HG03575 (cell line): Measurements from ENCODE around the gene ENPP4.
"Not testable (repeated sequence)": the region's sequence is repeated elsewhere in the genome, so short reads cannot be mapped to it uniquely, and the experiment has no call there.

Experiments
- ATAC-seq: cut with Tn5 transposase; IDR thresholded peaks from one replicate; pipeline ENCODE4 v1.9.1; 2021; ENCODE audit not compliant: unreplicated experiment, insufficient number of reproducible peaks, low FRiP score; ENCODE audit errors: extremely low read depth

The ENPP4 gene

DNA sequence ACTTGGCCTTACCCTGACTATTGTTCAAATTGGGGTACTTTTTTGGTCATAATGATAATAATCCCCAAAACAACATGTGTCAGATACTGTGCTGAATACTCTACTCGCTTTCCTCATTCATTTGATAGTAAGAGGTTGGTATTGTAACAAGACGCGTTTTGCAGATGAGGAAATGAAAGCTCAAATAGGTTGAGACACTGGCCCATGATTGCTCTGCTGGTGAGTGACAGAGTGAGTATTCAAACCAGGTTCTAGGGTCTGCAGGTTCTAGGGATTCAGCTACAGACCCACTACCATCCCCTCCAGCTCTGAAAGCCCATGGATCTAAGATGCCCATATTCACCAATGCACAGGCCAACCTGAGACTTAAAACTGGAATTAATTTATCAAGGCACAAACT lies 1.3 kb upstream of the ENPP4 start:
- ATAC-seq, result peak; percentile 35

DNA sequence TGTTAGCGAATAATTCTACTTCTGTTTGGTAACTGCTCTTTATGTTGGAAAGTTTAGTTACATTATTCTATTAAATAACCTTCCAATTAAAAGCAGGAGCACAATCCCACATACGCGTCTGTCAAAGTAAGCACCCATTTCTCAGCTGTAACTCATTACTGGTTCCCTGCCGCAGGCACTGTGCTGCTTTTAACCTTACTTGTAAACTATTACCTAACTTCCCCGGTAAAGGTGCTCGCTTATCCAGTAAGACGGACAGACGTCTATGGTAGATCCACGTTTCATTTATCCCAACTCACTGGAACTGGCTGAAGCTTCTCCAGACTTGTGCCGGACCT lies 529 bp upstream of the ENPP4 start:
- ATAC-seq, result no peak

DNA sequence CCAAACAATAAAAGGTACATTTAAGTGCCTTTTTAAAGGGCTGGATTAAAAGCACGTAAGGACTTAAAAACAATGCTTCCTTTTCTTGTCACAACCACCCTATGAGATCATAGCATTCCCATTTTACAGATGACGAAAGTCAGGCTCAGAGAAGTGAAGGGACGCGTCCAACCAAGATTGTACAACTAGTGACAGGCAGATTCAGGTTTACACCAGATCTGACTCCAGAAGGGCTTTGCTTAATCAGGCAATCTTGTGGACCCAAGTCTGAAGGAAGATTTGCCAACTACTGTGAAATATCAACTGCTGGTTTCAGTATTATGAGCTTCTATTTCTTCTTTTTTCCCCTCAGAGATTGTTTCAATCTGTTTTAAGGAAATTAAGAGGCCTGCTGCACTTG lies 877 bp downstream of the ENPP4 start:
- no peak for ATAC-seq

DNA sequence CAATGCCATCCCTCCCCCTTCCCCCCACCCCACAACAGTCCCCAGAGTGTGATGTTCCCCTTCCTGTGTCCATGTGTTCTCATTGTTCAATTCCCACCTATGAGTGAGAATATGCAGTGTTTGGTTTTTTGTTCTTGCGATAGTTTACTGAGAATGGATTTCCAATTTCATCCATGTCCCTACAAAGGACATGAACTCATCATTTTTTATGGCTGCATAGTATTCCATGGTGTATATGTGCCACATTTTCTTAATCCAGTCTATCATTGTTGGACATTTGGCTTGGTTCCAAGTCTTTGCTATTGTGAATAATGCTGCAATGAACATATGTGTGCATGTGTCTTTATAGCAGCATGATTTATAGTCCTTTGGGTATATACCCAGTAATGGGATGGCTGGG lies 1.5 kb downstream of the ENPP4 start:
- not testable (repeated sequence) for ATAC-seq

DNA sequence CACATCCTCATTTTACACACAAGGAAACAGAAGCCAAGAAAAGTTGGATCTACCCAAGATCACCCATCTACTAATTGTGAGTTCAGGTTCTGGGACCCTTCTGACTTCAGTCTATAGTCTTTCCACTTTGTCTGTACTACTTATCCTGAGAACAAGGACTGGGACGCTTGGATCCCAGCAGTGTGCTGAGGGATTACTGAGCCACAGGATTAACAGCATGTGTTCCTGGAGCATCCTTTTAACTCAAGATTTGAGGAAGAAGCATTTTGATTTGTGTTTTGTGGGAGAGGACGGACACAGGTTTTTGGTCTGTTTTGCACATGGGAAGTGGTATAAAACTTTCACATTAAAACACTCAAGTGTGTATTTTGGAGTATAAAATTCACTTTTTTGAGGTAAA lies 4.4 kb downstream of the ENPP4 start:
- no peak for ATAC-seq

DNA sequence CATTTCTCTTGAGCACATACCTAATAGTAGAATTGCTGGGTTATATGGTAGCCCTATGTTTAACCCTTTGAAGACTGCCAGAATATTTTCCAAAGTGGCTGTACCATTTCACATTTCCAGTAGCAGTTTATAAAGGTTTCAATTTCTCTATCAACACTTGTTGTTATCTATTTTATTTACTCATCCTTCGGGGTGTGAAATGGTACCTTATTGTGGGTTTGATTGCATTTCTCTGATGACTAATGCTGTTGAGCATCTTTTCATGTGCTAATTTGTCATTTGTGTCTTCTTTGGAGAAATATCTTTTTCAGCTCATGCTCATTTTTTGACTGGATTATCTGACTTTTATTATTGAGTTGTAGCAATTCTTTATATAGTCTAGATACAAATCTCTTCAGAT lies 5.4 kb downstream of the ENPP4 start:
- ATAC-seq, result no peak

DNA sequence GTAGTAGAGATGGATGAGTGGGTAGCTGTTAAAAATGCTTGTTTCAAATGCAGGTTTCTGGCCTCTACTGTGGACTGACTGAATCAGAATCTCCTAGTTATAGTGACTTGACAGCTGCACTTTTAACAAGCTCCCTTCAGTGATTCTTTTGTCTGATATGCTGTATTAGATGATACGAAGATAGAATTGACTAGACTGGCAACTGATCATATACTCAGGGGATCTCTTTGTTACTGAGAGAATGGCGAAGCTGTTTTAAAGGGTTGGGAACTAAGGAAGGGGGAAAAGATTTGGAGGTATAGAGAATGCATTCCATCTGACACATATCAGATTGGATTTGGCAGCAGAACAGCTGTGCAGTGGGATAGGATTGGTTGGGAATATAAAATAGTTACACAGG lies 7.0 kb downstream of the ENPP4 start:
- no peak for ATAC-seq

DNA sequence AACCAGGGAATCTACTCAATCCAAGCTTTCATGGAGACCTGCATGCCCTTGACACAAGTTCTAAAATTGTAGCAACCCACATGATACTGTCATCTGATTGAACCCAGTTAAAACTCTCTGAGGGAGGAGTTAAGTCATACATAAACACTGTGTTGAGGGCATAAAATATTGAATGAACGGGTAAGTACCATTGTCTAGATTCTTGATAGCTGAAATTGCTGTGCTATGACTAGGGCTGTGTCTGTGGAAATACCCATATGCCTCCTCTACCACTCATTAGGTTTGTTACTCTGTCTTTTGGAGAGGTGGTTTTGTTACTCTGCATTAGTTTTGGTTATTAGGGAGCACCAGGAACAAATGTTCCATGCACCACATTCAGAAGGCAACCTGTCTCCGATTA lies 7.6 kb downstream of the ENPP4 start:
- ATAC-seq, result peak; percentile 37

DNA sequence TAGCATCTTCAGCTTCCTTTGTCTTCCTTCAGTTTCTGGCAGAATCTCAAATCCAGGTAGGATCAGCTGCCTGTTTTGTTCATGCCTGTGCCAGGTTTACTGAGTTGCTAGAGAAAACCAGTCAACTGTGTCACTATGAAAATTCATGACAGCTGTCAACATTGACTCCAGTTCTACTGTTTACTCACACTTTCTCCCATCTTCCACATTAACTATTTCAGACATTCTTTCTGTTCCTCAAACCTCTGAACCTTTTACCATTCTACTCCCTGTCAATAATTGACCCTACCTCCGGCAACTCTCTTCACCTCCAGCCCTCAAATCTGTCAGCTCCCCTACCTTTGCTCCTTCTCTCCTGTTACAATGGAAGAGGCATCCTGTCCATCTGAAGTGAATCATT lies 8.5 kb downstream of the ENPP4 start:
- peak; percentile 52 for ATAC-seq

DNA sequence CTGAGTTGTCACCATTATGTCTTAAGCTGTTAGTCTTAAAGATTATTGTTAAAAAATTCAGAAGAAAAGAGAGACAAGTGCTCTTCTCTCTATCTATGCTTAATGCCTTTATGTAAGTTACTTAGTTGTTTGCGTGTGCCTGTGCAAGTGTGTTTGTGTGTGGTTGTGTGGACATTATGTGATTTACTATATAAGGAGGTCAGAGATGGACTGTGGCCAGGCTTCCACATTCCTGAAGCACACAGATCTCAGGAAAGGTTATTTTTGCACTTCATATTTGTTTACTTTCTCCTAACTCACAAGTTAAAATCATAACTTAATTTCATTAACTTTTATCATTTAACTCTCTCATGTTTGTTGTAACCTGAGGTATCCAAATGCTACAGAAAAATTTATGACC lies 14.5 kb downstream of the ENPP4 start:
- no peak for ATAC-seq

DNA sequence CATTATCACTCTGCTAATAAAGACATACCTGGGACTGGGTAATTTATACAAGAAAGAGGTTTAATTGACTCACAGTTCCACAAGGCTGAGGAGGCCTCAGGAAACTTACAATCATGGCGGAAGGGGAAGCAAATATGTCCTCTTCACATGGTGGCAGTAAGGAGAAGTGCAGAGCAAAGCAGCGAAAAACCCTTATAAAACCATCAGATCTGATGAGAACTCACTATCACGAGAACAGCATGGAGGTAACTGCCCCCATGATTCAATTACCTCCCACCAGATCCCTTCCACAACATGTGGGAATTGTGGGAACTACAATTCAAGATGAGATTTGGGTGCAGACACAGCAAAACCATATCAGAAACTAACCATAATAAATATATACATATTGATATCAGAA lies 19.3 kb downstream of the ENPP4 start:
- ATAC-seq, result not testable (repeated sequence)

DNA sequence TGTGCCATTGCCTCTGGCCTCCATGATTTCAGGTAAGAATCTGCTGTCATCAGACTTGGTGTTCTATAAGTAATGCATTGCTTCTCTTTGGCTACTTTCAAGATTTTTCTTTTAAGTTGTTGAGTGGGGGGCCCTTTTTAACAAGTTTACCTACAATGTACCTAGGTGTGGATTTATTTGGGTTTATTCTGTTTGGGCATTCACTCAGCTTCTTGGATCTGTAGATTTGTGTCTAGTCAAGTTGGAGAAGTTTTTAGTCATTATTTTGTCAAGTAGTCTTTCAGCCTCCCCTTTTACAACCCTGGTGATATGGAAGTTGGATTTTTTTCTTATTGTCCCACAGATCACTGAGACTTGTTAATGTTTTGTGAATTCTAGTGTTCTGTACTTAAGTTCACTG lies 26.9 kb downstream of the ENPP4 start:
- no peak for ATAC-seq

DNA sequence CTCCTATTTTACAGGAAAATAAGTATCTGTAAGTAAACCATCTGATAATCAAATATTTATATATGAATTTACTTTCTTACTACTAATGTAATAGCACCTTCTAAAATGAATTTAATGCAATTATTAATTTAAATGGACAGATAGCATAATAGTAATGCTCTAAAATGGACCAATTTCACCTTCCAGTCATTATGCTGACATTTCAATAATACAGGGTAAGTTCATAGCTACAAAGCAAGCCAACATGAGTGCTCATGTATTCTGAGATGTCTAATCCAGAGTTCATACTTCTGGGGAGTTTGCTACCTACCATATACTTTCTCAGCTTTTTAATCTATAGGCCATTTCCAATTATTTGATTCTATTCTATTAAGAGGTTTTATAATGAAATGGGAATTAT lies 29.4 kb downstream of the ENPP4 start:
- ATAC-seq, result no peak

DNA sequence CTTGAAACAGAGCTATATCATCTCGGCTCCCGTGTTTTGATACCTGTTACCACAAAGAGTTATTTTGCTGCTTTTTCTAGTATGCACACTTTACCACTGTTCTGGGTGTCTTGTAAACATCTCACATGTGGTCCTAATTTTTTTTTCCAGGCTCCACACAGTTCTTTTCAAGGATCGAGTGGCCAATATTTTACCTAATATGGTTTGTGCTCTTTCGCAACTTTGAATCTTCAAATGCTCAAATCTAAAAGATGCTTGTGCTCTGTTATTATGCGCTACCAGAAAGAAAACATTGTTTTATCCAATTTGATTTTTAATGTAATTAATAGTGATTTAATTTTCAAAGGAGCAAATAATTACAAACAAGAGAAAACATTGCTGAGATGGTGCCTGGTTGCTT lies 30.3 kb downstream of the ENPP4 start:
- ATAC-seq, result no peak

DNA sequence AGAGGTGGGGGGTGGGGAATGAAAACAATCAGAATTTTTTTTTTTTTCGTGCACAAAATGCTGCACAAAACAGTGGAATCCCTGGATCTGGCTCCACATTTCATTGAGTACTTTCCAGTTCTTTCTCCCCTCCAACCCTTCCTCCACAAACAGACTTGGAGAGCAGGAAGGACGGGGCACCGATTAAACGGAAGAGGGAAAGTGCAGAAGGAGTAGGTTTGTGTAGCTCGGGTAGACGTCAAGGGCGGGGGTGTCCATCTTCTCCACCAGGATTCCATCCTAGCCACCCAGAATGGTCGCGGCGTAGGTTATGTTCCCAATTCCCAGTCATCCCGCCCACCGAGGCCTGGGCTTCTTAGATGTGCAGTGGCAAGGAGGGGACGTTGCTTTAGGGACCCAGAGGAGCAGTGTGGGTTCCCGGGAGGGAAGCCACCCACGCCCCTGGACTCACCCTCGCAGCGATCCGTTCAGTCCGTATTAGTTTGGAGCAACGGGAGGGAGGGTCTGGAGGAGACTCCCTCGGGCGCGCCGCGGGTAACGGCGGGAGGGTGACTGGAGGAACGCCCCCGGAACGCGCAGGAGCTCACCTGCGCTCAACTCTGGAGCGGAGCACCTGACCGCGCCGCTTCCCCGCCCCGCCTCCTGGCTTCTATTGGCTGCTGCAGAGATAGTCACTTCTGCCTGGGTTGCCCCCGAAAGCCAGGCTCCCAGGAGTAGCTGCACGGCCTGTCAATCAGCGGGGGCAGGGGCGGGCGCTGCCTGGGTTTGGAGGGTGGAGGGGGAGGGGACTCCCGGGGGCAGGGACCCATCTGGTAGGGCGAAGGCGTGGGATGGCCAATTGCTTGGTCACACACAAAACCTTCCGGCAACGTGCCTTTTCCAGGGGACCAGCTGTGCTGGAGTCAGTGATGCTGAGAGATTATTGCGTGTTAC lies 40.8 kb downstream of the ENPP4 start, which contains the start of gene ENPP5:
TSS of gene ENPP5 (minus strand) at position 624 of the 933 bp plus-strand sequence. CDS start 2,718 bp downstream, outside the sequence.
- peak; percentile 32 for ATAC-seq

DNA sequence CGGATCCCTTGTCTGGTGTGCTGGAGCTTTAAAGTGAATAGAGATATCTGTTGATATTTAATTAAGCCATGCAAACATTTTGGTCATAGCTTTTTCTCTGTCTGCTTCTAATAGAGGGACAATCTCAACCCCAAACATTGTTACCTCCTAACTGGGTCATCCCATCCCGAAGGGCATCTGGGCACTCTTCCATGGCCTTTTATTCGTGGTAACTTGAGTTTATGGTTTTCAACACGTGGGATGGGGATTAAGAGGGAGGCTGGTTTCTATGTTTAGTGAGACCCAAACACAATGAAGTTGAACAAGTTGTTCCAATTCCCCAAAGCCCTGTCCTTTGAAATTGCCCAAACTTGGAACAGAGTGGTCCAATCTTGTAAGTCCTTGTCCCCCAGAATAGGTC lies 42.4 kb downstream of the ENPP4 start:
- ATAC-seq, result no peak

DNA sequence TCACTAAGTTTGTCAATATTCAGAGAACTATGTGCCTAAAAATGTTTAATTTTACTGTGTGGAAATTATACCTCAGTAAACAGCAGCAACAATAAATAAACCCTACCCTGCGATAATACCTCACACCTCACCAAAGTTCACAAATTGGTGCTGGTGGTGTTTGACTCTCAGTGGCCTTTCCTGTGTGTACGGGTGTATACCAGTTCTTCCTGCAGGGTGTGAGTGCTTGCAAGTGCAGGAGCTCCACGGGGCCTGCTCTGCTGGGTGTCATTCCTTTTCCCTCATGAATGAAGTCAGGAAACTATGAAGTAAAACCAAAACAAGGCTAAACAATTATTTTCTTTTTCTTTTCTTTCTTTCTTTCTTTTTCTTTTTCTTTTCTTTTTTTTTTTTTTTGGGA lies 45.1 kb downstream of the ENPP4 start:
- no peak for ATAC-seq

DNA sequence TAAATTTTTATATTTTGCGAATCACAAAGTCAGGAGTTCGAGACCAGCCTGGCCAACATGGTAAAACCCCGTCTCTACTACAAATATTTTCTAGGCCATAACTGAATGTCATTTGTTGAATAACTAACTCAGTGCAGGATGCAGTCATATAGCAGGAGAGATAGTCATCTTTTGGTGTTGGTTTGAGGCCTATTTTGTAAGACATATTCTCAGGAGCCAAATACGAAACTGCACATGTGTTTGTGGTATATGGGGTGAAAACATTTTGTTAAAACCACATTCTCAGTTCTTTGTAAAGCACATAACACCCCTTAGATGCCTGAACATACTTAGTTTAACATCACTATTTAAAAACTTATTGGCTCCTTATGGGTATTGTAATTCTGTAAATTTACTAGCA lies 45.7 kb downstream of the ENPP4 start:
- ATAC-seq, result peak; percentile 96

DNA sequence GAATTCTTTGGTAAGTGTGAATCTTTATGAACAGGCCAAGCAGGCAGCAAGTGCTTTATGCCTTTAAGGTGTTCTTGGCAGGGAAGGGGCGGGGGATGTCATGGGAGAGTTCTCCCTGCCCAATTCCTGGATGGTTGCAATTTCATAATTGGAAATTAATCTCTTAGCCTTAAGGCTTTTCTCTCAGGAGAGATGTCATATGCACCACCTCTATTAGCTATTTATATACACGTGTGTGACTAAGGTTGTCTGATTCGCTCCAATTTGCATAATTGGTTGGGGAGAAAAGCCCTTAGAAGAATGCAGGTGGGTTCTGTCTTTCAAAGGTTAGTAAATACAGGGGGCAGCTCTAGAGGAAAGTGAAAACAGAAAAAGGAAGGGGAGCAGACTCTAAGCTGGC lies 46.2 kb downstream of the ENPP4 start:
- no peak for ATAC-seq

DNA sequence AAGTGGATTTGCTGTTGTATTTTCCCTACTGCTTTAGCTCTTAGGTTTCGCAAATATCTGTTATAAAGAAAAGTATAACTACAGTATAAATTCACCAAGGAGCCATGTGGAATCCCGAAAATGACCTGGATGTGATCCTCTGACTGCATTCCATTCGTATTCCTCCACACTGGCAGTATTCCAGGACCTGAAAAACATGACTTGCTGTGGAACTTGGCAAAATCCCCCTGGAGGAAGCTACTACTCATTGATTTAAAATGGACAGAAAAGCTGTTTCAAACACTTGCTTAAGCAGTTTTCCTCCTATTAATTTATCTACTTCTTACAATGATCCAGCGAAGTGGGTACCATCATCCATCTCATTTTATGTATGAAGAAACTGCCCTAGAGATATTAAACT lies 54.3 kb downstream of the ENPP4 start:
- no peak for ATAC-seq

DNA sequence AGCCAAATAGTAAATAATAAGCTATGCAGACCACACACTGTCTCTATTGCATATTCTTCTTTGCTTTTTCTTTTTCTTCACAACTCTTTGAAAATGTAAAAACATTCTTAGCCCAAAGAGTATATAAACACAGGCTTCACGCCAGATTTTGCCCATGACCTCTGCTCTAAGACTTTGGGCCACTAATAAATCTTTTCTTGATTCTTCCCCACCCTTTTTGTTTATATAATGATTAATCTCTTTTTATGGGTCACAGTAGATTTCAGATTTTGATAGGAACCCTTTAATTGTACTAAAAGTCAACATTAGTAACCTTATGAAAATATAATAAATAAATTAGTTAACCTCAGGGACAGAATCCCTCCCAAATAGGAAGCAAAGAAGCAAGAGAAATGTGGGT lies 56.8 kb downstream of the ENPP4 start:
- ATAC-seq, result no peak
